GM18526 (cell line): ENCODE data around the gene THRB.

Experiments
- POLR2A ChIP-seq: IDR thresholded peaks from 3 replicates; pipeline ENCODE4 v1.6.1; 2011; ENCODE audit not compliant: insufficient read length; ENCODE audit errors: extremely low read depth

The THRB gene

DNA sequence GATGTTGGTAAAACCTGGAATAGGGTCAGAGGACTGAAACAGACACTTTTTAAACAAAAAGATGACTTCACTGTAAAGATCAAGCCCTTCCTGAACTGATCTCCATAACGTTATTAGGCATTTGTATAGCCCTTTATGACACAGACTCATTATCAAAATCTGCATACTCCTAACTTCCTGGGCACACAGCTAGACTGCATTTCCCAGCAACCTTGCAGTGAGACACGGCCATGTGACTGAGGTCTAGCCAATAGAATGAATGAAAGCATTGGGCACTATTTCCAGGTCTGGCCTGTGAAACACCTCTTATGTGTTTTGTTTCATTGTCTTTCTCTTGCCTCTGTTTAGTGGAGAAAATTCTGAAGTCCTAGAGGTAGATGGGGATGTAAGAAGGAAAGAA lies 279.1 kb downstream of the THRB start:
- no peak for TF ChIP-seq POLR2A

DNA sequence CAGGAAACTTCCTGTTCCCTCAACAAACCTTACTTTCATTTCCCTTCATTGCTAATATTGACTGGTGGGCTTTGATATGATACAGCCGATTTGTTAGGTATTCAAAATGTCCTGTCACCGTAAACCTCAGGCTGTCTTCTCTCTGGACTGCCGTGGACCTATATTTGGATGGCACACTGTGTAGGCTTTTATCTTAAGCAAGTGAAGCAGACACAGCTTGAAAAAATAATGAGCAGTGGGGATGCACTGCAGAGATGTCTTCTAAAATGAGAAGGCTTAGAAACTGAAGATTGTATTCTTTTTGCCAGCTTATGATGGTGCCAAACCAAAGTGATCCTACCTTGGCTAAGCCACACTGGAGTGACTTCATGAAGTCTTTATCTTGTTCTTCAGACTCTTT lies 283.3 kb downstream of the THRB start:
- TF ChIP-seq POLR2A: no peak

DNA sequence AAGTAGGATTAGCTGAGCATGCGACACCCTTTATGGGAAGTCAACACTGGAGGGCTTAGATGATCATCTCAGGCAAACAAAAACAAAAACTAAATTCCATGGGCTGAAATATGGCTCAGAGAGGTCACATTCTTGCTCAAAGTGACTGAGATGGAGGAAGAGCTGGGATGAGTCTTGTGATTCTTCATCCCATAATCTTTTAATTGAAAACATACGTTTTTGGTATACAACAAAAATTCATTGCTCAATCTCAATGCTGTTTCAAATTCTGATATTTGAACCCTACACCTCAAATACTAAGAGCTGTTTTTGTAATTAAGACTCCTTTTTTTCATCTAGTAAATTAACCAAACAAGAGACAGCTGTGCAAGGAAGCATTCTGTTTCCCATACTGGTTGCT lies 292.6 kb downstream of the THRB start:
- no peak for TF ChIP-seq POLR2A

DNA sequence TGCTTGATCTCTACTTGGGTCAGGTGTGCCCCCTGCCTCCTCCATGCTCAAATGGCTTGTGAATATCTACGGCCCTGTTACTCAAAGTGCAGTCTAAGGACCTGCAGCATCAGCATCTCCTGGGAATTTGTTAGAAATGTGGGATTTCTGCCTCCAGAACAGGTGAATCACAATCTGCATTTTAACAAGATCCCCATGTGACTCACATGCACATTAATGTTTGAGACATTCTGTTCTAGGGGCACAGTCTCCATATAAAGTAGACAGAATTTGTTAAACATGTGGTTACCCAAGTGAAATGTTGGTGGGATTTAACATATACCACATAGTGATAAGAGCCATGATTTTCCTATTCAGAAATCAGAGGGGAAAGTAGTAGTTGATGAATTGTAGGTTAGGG lies 293.3 kb downstream of the THRB start:
- no peak for TF ChIP-seq POLR2A

DNA sequence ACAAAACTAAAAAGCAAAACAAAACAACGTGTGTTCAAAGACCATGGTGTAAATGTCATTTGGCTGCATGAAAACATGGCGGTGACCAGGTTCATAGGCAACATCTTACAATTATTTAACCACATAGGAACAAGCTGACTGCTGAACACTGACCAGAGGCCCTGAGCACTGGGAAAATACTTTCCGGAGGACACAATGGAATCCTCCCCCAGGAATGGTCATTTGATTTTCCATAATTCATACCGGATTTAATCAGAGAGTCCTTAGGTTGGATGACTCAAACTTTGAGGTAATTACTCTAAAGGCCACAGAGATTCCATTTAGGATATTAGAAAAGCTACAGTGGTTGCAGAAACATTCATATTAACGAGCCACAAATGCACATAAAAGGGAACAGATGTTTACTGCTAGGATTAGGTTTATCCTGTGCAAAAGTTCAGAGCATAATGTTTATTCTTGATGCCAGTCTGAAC lies 294.8 kb downstream of the THRB start:
- no peak for TF ChIP-seq POLR2A

DNA sequence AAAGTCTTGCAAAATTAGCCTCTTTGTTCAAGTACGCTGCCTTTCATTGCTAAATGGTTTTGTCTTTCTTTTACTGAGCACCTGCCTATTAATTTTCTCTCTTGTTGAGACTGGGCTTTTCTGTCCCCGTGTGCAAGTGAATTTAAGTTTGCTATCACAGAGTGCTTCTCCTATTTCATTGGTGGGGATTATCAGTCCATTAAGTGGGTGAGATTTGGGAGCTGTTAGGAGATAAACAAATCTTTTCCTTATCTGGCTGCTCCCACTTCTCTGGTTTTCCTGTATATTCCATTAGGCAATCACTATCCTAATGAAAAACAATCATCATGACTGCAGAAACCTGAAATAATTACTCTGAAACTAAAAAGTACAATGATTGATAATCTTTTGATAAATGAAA lies 295.4 kb downstream of the THRB start:
- no peak for TF ChIP-seq POLR2A

DNA sequence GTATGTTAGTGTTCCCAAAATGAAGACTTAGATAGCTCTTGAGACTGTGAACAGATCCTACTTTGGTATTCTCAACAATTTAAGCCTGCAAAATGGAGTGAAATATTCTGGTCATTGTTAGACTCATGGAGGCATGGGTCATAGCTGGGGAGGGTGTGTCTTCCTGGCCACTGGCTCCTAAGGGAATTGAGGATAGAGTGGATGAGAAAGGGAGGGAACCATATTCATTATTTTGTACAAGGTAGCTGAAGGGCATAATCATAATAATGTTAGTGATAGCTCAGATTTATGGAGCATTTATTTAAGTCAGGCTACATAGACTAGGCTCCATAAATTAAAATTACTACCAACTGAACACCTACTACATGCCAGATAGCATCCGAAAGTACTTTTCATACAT lies 295.9 kb downstream of the THRB start:
- TF ChIP-seq POLR2A: no peak

DNA sequence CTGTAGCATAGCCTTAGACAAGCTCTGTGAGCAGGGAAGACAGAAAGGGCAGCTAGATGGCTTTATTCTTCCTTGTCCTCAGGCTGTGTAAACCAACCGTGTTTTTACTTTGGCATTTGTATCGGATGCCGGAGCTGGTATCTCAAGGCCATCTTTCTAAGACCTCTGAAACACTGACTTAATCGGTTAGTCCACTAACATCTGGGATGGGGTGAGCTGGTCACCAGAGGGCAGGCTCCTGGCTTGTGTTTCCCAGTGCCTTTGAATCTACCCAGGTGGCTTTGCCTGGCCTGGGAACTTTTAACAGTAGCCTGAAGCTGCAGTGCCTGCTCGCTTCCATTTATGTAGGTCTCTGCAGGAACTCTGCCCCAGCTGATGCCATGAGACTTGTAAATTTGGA lies 296.8 kb downstream of the THRB start:
- no peak for TF ChIP-seq POLR2A

DNA sequence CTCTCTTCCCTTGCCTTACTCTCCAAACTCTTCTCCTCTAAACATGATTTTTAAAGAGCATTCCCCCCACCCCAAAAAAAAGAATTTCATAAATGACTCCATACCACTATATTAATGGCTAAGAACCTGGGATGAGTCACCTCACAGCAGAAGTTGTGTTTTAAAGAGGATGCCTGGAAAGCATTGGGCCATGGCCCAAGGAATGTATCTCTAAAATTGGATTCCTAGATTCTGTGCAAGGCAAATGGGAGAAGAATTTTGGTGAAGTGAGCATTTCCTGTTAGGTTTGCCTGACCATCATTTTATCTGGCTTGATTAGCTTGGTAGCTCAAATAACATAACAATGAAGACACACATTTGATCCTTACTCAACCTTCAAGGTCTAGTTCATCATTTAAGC lies 298.1 kb downstream of the THRB start:
- TF ChIP-seq POLR2A: no peak

DNA sequence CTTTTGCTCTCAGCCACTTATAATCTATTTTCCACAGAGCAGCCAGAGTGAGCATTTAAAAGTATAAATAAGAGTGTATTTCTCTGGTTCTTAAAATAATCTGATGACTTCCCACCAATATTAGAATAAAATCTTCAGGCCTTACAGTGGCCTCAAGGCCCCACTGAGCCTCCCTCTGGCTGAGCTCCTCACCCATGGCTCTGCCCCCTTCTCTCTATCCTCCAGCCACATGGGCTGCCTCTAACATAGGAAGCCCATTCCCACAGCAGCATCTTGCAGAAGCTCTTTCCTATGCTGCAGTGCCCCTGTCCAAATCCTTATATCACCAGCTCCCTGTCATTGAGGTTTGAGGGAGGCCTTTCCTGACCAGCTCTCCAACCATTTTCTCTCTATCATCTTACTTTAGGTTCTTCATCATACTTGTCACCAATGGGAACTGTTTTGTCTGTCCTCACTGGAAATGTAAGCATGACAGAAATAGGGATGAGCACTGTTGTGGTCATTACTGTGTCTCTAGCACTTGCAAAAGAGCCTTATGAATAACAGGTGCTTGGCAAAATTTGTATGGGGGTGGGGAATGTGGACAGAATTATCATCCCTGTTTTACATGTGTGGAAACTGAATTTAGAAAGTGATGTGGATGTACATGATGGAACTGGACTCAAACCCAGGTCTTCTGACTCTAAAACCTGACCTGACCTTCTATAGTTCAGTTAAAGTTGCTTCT lies 299.0 kb downstream of the THRB start:
- no peak for TF ChIP-seq POLR2A

DNA sequence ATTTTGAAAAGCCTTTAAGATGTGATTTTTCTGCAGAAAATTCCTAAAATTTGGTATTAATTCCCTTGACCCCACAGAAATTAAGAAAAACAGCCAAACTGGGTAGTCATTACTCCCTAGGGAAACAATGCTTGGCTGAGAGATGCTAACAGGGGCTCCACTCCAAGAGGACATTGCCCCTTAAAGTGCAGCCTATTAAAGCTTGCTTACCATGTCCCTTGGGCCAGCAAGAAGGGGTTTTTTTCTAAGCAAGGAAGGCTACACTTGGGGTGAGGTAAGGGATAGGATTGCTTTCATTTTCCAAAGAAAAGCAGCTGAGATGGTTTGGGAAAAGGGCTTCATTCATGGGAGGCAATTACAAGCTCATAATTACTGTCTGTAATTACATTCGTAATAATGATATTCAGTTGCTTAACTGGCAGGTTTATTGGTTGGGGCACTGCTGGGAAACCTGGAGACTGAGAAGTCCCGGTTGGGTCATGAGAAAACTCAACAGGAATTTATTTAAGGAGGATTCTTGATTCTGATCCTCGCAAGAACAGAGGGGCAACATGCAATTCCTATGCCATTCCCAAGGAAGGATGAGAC lies 302.1 kb downstream of the THRB start:
- no peak for TF ChIP-seq POLR2A

DNA sequence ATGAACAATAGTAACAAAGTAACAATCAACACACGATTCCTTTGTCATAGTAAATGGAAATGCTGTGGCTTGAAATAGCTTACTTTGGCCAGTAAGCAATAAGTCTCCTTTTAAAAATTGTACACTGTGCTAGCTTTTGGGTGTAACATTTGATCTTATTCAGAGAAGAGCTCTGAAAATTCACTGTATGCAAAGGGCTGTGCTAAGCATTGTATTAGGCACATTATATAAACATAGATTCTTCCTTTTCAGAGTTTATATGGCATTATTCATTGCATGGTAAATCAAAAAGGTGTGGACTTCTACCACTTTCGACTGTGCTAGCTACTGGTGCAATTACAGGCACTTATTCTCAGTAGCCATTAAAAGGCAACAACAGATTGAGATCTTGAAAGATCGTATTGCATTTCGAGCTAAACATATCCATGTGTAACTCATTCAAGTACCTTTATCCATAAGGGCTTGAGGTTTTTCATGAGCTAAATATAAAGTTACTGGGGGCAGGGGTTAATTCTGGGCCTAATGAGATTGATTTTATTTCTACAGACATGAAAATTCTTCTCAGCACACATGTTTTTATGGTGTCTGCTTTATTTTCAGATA lies 302.7 kb downstream of the THRB start:
- no peak for TF ChIP-seq POLR2A

DNA sequence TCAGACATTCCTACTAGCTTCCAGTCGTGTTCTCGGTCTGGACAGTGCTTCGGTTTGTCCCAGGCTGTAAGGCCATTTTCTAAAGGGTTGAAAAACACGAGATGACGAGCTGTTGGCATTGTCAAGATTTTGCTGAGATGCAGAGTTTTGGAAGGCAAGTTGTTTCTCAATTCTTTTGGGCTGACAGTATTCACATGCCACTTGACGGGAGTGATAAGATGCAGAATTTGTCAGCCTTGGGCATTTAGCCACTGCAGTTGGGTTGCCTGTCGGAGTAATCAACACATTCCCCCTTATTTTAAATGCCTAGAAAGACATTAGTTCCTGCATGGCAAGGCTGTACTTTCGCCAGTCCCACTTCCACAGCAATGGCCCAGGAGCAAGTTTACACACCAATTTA lies 304.4 kb downstream of the THRB start:
- no peak for TF ChIP-seq POLR2A

DNA sequence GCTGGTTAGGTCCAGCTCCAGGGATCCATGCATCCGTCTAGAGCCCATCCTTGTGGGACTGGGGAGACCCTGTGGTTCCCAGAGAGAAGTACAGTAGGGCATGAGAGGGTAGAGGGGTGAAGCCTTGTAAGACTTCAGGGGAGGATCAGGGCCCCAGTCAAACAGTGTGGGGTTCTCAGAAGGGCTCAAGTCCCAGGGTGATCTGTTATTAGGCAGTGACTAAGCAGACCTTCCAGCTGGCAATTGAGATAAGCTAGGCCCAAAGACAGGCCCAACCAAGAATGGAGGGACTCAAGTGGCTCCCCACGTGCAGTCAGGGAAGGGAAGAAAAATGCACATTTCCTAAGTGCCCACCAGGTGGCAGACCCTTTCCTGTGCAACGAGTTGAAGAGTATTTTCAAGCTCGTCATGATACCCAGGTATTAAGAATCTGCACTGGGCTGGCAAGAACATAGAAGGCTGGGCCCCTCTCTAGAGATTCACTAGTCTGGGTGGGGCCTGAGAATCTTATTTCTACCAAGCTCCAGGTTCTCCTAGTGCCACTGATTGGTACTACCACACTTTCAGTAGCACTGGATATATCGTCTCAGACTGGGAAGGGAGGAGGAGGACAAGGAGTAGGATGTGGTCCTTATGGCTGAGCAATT lies 308.8 kb downstream of the THRB start:
- no peak for TF ChIP-seq POLR2A

DNA sequence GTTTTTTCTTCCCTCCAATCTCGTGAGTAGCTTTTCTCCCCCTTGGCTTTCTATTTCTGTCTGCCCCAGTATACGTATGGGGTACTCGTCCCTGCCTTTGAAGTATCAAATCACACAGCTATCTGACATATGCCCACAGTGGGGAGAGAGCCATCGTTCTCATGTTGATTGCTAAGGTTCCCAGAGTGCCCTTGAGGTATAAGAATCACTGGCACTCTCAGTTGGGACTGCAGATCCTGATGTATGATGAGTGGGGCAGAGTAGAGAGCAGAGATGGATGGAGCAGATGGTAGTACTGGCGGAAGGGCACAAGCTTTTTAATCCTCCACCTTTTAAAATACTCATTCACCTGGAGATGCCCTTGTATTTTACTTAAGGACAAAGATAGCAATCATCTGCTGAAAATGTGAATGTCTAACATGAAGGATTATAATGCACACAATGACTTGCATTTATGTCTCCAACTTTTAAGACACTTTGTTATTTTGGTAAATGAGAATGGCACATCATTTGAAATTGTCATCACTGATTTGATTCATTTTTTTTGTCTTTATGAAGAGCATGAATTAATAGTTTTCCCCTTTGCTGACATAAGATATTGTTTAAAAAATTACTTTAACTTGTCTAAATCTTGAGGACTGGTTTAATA lies 310.0 kb downstream of the THRB start:
- no peak for TF ChIP-seq POLR2A

DNA sequence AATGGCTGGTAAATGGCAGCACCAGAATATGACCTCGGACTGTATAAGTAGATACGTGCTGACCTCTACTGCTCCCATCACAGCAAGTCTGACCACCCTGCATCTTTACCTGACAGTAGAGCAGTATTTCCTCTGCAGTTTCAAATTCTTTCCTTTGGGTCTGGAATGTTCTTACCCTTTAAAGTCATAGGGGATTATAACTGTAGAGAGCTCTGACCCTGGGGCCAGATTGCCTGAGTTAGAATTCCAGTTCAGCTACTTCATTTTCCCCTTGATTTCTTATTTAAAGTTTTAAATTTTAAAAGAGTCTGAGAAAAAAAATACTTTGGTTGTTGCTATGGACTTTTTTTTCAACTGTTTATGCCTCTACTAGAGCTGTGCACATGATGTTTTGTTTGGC lies 311.9 kb downstream of the THRB start:
- TF ChIP-seq POLR2A: no peak

DNA sequence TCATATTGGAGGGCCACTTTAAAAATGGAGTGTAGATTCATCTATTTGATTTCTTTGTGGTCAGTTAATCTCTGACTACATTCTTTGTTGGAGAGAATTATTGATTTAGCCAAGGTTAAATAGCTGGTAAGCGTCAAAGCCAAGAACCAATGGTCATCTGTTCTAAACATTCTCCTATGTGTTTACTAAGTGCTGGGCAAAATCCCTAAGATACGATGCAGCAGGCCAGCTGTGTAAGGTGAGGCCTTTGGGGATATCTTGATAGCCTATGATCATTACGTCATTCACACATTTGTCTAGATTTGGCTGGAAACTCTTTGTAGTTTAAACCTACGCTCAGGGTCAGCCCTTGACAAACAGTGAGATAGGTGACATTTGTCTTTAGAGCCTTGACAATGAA lies 313.4 kb downstream of the THRB start:
- no peak for TF ChIP-seq POLR2A
